ENCODE results near the gene SCYL1. TPM values are rescaled to one million over a fixed set of nuclear protein-coding genes. Genes with fewer than 3 reads are reported as not detected.

The SCYL1 gene
- total and polyA plus RNA-seq, 2 donors from 2014 or later: 72.2 to 78.9 TPM

- peaks cover 27 to 61% (median 59%) of the 10 kb centered on the region in 3 donors for H3K4me1 ChIP-seq (ENCODE audit: control insufficient read depth in 2 of 3, insufficient read depth in 2 of 3, low read depth in 1 of 3, low read length in 3 of 3)
- H3K27ac ChIP-seq (ENCODE audit: low read depth in 2 of 2, low read length in 2 of 2): peak overlapping the region; percentile 98 to 99
- TF ChIP-seq CTCF (IDR thresholded peaks at IDR 0.05; ENCODE audit: borderline replicate concordance, extremely low read depth, insufficient read depth): no peak
- peak; percentile 99 to 100 (median 100) for DNase-seq
- H3K27me3 ChIP-seq (ENCODE audit: control insufficient read depth, insufficient read depth, low read length): no peaks in the 10 kb centered on the region
- peak overlapping the region in 2 of 3 donors; percentile 77 to 91 for H3K9ac ChIP-seq (ENCODE audit: low read length in 3 of 3)
- no peaks in the 10 kb centered on the region for H3K9me3 ChIP-seq (ENCODE audit: control insufficient read depth in 2 of 3, insufficient read depth in 1 of 3, low read length in 3 of 3)
- peak; percentile 91 for FAIRE-seq
- H3K4me3 ChIP-seq (ENCODE audit: low read length in 3 of 3): peak overlapping the region; percentile 0 to 59 (median 25)
- intact Hi-C loops (cut with DNase I): no loop called here
- no peaks in the 10 kb centered on the region for H3K36me3 ChIP-seq (ENCODE audit: control insufficient read depth in 2 of 3, insufficient read depth in 3 of 3, low read length in 3 of 3)
Observed at GRCh38 chr11:65487467-65488272, 37.2 kb upstream of the SCYL1 start.

GRCh38 chr11:65488273-65489034 lies 36.4 kb upstream of the SCYL1 start:
- Histone ChIP-seq H3K4me3 (ENCODE audit: low read length in 3 of 3) (peak overlapping the region in 2 of 3 donors; percentile 25 to 59), H3K9me3 (ENCODE audit: control insufficient read depth in 2 of 3, insufficient read depth in 1 of 3, low read length in 3 of 3) (no peaks in the 10 kb centered on the region), H3K27me3 (ENCODE audit: control insufficient read depth, insufficient read depth, low read length) (no peaks in the 10 kb centered on the region), H3K4me1 (ENCODE audit: control insufficient read depth in 2 of 3, insufficient read depth in 2 of 3, low read depth in 1 of 3, low read length in 3 of 3) (peaks cover 27 to 69% (median 66%) of the 10 kb centered on the region in 3 donors), H3K36me3 (ENCODE audit: control insufficient read depth in 2 of 3, insufficient read depth in 3 of 3, low read length in 3 of 3) (no peaks in the 10 kb centered on the region), H3K9ac (ENCODE audit: low read length in 3 of 3) (peak overlapping the region in 2 of 3 donors; percentile 77 to 91), H3K27ac (ENCODE audit: low read depth in 2 of 2, low read length in 2 of 2) (peak overlapping the region; percentile 98 to 99)
- FAIRE-seq: no peak
- intact Hi-C loops (cut with DNase I): no loop called here
- peak in 2 of 5 donors; percentile 54 to 91 for DNase-seq
- no peak for TF ChIP-seq CTCF (IDR thresholded peaks at IDR 0.05; ENCODE audit: borderline replicate concordance, extremely low read depth, insufficient read depth)

GRCh38 chr11:65489035-65489705 lies 35.7 kb upstream of the SCYL1 start:
- FAIRE-seq: no peak
- TF ChIP-seq CTCF (IDR thresholded peaks at IDR 0.05; ENCODE audit: borderline replicate concordance, extremely low read depth, insufficient read depth): no peak
- Histone ChIP-seq H3K4me3 (ENCODE audit: low read length in 3 of 3) (peak overlapping the region in 1 of 3 donors; percentile 59), H3K4me1 (ENCODE audit: control insufficient read depth in 2 of 3, insufficient read depth in 2 of 3, low read depth in 1 of 3, low read length in 3 of 3) (peaks cover 27 to 76% (median 70%) of the 10 kb centered on the region in 3 donors), H3K27ac (ENCODE audit: low read depth in 2 of 2, low read length in 2 of 2) (peak overlapping the region; percentile 98 to 99), H3K9ac (ENCODE audit: low read length in 3 of 3) (peak overlapping the region in 2 of 3 donors; percentile 68 to 91), H3K36me3 (ENCODE audit: control insufficient read depth in 2 of 3, insufficient read depth in 3 of 3, low read length in 3 of 3) (no peaks in the 10 kb centered on the region), H3K9me3 (ENCODE audit: control insufficient read depth in 2 of 3, insufficient read depth in 1 of 3, low read length in 3 of 3) (no peaks in the 10 kb centered on the region), H3K27me3 (ENCODE audit: control insufficient read depth, insufficient read depth, low read length) (no peaks in the 10 kb centered on the region)
- DNase-seq: peak; percentile 83 to 93 (median 87)
- intact Hi-C loops (cut with DNase I): no loop called here
